Measurements from ENCODE around the gene ATP23. TPM values are rescaled to one million over a fixed set of nuclear protein-coding genes. Genes with fewer than 3 reads are reported as not detected.

Gene ATP23
- total RNA-seq, 1 donor from 2014 or later: 7.4 TPM

- no peak overlapping the region for H3K27ac ChIP-seq (replicated peaks)
- no peak overlapping the region for H3K4me3 ChIP-seq
- H3K4me1 ChIP-seq: no peaks in the 10 kb centered on the region
- no peaks in the 10 kb centered on the region for H3K36me3 ChIP-seq
- H3K27me3 ChIP-seq (ENCODE audit: low read depth): no peaks in the 10 kb centered on the region
- TF ChIP-seq CTCF (IDR thresholded peaks at IDR 0.05; ENCODE audit: borderline replicate concordance): no peak
- intact Hi-C loops (cut with micrococcal nuclease): loop anchor here (10.0 kb wide), 1 partner anchor 1163 kb away; no protein-coding TSS in a partner anchor
- peaks cover 21% of the 10 kb centered on the region for H3K9me3 ChIP-seq (replicated peaks)
- no peak for DNase-seq
Observed at GRCh38 chr12:57992001-57992400, 50.6 kb downstream of the ATP23 start.

DNA sequence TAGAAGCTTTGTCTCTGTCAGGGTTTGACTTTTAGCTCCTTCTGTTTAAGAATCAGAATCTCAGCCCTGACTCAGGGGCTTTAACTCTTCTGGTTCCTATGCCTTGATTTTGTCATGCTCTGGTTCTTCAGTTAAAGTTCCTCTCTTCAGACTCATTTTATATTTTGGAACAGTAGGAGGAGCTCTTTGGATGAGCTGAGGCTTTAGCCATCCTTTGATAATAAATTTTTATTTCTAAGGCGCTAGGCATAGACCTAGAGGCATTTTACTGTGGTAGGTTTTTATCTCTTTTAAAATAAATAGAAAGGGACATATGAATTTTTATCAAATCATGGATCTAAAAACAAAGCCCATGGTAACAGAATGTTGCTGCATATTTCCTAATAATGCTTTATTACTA lies 51.7 kb downstream of the ATP23 start:
- H3K27ac ChIP-seq (replicated peaks): no peak overlapping the region
- intact Hi-C loops (cut with micrococcal nuclease): loop anchor here (10.0 kb wide), 1 partner anchor 1162 kb away; no protein-coding TSS in a partner anchor
- no peak overlapping the region for H3K4me3 ChIP-seq
- H3K36me3 ChIP-seq: no peaks in the 10 kb centered on the region
- H3K27me3 ChIP-seq (ENCODE audit: low read depth): no peaks in the 10 kb centered on the region
- DNase-seq: no peak
- TF ChIP-seq CTCF (IDR thresholded peaks at IDR 0.05; ENCODE audit: borderline replicate concordance): no peak
- H3K4me1 ChIP-seq: no peaks in the 10 kb centered on the region
- peaks cover 31% of the 10 kb centered on the region for H3K9me3 ChIP-seq (replicated peaks)

DNA sequence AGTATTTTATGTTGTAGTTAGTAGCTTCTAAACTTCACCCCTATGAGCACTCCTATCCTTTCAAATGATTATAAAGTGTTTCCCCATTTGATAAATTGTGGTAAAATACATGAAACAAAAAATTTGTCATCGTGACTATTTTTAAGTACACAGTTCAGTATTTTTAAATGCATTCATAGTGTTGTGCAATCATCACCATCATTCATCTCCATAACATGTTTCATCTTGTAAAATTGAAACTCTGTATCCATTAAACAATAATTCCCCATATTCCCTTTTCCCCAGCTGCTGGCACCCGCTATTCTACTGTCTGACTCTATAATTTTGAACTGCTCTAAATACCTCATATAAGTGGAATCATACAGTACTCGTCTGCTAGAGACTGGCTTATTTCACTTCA lies 52.5 kb downstream of the ATP23 start:
- Histone ChIP-seq H3K9me3 (replicated peaks) (peaks cover 39% of the 10 kb centered on the region), H3K36me3 (no peaks in the 10 kb centered on the region), H3K4me1 (no peaks in the 10 kb centered on the region), H3K27ac (replicated peaks) (no peak overlapping the region), H3K4me3 (no peak overlapping the region), H3K27me3 (ENCODE audit: low read depth) (no peaks in the 10 kb centered on the region)
- intact Hi-C loops (cut with micrococcal nuclease): loop anchor here (10.0 kb wide), 1 partner anchor 1161 kb away; no protein-coding TSS in a partner anchor
- no peak for DNase-seq
- TF ChIP-seq CTCF (IDR thresholded peaks at IDR 0.05; ENCODE audit: borderline replicate concordance): no peak

- H3K4me1 ChIP-seq: no peaks in the 10 kb centered on the region
- no peak overlapping the region for H3K4me3 ChIP-seq
- intact Hi-C loops (cut with micrococcal nuclease): loop anchor here (10.0 kb wide), 1 partner anchor 1158 kb away; no protein-coding TSS in a partner anchor
- H3K9me3 ChIP-seq (replicated peaks): peaks cover 66% of the 10 kb centered on the region
- no peak for DNase-seq
- H3K27ac ChIP-seq (replicated peaks): no peak overlapping the region
- no peak for TF ChIP-seq CTCF (IDR thresholded peaks at IDR 0.05; ENCODE audit: borderline replicate concordance)
- H3K36me3 ChIP-seq: no peaks in the 10 kb centered on the region
- H3K27me3 ChIP-seq (ENCODE audit: low read depth): no peaks in the 10 kb centered on the region
Observed at GRCh38 chr12:57996520-57996919, 55.2 kb downstream of the ATP23 start.

DNA sequence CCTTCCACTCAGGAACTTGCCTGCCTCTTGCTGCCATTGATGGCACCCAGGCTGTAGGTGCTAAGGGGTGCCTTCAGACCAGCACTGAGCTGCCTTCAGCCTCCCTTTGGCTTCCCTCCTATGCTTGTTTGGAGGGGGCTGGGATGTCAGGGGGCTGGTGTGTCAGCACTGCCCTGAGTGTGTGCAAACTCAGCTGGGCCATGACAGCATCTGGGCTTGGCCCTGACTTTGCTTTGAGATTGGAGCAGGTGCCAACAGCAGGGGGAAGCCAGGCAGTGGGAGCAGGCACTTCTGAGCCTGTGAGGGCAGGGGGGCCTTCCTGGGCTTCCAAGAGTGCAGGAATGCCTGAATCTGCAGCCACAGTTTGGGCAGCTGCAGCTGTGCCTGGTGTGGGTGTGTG lies 56.9 kb downstream of the ATP23 start:
- no peaks in the 10 kb centered on the region for H3K4me1 ChIP-seq
- H3K36me3 ChIP-seq: no peaks in the 10 kb centered on the region
- no peak for DNase-seq
- H3K27ac ChIP-seq (replicated peaks): no peak overlapping the region
- peaks cover 73% of the 10 kb centered on the region for H3K9me3 ChIP-seq (replicated peaks)
- intact Hi-C loops (cut with micrococcal nuclease): loop anchor here (10.0 kb wide), 1 partner anchor 1157 kb away; no protein-coding TSS in a partner anchor
- H3K27me3 ChIP-seq (ENCODE audit: low read depth): no peaks in the 10 kb centered on the region
- no peak for TF ChIP-seq CTCF (IDR thresholded peaks at IDR 0.05; ENCODE audit: borderline replicate concordance)
- H3K4me3 ChIP-seq: no peak overlapping the region

Measured in left ventricle myocardium inferior (tissue), 1 donor.